HG03196 (cell line): ENCODE results near the gene MBD6.
"Not testable (repeated sequence)": the region's sequence is repeated elsewhere in the genome, so short reads cannot be mapped to it uniquely, and the experiment has no call there.

Source experiments
- ATAC-seq: cut with Tn5 transposase; IDR thresholded peaks from one replicate; pipeline ENCODE4 v1.9.1; 2021; ENCODE audit not compliant: unreplicated experiment

MBD6 gene

DNA sequence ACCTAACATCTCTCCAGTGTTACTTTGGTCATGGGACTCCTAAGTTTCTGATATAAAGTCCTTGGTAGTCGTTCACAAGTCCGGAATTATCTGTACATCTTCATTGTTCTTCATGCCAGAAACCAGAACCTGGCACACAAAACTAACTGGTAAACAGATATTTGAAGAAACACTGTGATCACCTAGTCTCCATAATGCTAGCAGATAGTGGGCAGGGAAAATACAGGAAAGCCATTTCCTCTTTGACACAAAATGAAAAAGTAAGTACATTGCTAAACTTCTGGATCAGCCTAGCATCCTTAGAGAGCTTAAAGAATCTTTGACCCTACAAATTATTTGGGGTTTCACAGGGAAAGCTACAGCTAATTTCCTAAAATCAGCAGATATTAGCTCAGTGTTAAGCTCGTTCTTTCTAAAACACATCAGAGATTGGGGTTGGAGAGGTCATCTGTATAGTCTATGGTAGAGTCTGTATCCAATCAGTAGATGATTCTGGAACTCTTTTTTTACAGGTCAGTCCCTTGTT lies 7.2 kb upstream of the MBD6 start:
- ATAC-seq, result no peak

DNA sequence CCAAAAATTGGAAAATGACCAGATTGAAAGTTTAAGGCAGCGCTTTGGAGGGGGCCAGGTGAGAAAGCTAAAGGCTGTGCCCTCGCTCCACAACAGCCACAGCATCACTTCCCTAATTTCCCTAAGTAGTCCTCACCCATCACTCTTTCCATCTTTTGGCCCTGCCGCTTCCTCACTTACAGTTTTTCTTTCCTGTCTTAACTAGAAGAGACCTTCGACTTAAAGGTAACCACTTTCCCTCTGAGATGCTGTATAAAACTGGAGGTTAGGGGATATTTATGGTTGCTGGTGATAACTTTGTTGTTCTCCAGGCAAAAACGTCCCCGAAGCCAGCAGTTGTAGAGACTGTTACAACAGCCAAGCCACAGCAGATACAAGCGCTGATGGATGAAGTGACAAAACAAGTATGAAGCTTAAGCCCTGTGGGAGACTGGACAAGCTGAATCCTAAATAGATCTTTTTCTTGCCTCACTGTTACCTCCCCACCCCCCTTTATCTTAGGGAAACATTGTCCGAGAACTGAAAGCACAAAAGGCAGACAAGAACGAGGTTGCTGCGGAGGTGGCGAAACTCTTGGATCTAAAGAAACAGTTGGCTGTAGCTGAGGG lies 6.6 kb upstream of the MBD6 start:
- no peak for ATAC-seq

DNA sequence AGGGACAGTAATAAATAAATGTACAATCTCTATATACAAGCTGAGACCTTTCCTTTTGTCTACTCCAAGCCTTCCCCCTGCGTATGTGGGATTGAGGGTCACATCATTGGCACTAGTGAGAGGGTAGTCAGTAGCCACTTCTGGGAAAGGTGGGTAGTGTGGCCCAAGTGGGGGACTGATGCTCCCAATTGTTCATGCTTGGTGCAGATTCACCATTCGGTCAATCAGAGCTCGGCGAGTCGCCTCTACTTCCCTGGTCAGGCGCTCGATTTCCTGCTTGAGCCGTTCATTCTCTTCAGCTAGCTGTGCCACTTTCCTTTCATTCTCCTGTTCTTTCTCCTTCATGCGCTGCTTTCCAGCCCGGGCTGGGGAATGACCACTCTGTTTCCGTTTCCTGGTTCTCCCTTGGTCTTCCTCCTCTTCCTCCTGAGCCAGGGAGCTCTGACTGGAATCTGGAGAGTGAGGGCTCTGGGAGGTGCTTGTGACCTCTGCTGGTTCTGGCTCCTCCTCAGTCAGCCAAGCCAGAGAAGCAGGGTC lies 5.9 kb upstream of the MBD6 start:
- no peak for ATAC-seq

DNA sequence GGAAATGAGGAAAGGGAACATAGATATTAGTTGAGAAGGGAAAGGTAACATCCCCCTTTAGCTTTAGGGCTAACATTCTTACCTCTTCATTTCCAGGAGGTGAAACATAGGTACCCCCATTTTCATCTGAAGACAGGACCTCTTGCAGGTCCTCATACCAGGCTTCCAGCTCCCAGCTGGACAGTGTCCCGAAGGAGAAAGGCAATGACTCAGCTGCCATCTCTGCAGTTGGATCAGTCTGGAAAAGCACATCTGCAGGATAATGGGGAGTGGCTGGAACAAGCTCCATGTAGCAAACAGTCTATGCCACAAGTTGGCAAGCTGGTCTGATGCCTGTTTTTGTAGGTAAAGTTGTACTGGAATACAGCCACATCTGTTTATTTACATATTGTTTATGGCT lies 5.4 kb upstream of the MBD6 start:
- ATAC-seq, result no peak

DNA sequence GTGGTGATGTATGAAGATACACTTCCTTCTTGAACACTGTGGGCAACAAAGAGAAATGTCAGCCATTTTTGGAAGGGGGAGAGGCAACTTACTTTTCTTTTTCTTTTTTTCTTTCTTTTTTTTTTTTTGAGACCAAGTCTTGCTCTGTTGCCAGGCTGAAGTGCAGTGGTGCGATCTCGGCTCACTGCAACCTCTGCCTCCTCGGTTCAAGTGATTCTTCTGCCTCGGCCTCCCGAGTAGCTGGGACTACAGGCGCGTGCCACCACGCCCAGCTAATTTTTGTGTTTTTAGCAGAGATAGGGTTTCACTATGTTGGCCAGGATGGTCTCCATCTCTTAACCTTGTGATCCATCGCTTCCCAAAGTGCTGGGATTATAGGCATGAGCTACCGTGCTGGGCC lies 4.9 kb upstream of the MBD6 start:
- ATAC-seq, result not testable (repeated sequence)

DNA sequence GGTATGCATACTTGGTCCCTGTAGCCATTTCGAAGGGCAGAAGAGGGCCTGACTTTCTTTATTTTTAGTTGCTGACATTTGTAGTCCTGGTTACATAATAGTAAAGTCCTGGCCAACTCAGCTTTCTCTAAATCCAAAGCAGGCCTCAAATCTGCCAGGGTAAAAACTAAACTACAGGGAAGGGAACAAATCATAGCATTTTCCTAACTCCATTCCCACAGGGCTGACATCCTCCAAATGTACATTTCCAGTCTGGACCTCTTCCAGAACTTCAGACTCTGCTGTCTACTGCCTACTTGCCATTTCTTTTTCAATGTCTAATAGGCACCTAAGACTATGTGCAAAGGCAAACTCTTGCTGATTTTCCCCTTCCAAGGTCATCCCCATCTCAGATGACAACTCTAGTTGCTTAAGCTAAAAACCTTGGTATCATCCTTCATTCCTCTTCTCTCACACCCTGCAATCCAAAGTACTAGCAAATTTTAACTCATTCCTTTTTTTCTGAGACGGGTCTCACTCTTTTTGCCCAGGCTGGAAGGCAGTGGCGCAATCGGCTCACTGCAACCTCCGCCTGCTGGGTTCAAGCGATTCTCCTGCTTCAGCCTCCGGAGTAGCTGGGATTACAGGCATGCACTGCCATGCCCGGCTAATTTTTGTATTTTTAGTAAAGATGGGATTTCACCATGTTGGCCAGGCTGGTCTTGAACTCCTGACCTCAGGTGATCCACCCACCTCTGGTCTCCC lies 4.3 kb upstream of the MBD6 start:
- ATAC-seq, result no peak

DNA sequence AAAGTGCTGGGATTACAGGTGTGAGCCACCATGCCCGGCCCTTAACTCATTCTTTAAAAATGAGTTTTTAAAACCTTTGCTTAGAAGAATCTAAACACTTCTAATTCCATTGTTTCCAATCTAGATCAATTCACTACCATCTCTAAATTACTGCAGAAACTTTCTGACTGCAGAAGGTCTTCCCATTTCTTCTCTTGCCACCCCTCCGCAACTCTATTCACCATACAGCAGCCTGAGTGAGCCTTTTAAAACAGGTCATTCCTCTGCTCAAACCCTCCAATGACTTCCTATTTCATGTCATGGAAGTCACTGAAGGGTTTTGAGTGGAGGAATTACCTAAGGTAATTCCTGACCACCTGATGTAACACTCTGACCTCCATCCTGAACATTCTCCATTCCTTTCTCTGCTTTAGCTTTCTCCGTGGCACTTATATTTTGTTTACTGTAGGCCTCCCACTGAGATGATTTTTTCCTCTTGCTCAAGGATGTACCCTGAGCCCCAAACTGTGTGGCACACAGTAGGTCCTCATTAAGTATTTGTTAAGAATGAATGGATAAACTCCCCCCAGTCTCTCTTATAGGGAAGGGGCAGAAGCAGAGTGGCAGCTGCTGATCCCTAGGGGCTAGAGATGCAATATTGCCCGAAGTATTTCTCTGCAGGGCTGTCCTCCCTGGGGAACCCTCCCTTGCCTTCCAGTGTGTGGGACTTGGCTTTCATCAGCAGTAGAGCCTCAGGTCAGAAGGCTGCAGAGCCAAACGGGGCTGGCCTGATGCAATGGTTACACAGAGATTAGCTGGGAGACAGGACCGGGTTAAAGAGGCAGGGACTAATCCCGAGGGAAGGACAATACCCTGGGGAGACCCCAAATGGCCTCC lies 3.5 kb upstream of the MBD6 start:
- no peak for ATAC-seq

DNA sequence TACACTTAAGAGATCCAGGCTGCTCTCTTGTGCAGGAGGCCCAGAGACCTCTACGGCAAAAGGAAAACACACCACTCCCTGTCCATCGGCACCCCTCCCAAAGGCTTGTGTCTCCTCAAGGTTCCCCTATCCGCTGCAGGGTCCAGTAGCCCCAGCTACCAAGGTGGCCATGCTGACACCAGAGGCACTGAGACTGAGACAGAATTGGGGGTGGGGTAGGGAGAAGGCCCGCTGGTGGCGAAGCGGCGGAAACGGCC lies 2.9 kb upstream of the MBD6 start:
- ATAC-seq, result no peak

DNA sequence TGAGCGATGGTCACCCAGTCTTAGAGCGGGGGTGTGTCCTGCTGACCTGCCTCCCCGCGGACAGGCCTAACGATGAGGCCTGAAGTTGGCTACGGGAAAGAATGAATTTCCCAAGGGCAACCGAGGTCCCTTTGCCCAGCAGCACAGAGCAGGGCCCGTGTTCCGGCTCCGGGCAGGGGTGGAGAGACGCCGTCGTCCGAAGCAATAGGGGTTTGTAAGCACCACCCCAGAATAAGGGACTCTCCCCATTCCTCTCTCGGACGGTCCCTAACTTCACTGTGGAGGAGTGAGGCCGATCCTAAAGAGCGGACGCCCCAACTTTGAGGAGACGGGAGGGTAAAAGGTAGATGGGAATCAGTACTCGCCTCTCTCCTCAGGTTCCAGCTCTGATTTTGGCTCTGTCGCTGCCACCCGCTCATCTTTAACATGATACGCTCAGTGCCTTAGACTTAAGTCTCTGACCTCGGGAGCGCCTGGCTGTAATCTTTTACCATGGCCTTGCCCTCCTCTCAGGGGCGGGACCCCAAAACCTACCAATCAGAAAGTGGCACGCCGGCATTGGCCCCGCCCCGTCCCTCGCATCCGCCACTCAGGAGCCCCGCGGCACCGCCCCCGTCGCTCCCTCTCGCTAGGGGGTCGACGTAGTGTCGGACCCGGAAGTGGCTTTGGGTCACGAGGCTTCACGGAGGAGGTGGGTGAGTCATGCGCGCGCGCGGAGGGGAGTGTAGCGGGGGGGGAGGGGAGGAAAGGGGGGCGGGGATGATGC lies 2.4 kb upstream of the MBD6 start, which contains the start of gene DDIT3:
Gene DDIT3, minus strand, starts transcription at position 462 of the 766 bp plus-strand sequence. CDS start 3,108 bp downstream, outside the sequence.
- ATAC-seq, result peak; percentile 65

DNA sequence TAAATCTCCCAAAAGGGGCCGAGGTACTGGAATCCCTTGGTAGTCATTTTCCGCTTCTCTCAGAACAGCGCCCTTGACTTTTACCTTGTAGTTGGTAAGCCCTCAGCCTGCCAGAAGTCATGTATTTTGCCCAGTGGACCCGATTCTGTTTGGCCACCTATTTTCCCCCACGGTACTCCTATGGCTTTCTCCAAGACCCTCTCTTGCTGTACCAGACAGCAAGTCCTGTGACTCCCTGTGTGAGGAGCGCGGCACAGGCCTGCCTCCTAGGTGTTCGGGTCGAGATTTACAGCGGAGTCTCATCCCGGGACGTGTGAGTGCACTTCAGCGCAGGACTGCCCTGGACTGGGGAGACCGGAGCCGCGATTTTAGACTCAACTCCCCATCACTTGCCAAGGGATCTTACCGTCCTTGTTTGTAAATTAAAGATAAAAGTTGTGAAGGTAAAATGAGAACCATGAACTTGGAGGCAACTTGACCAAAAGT lies 1.1 kb upstream of the MBD6 start:
- no peak for ATAC-seq

DNA sequence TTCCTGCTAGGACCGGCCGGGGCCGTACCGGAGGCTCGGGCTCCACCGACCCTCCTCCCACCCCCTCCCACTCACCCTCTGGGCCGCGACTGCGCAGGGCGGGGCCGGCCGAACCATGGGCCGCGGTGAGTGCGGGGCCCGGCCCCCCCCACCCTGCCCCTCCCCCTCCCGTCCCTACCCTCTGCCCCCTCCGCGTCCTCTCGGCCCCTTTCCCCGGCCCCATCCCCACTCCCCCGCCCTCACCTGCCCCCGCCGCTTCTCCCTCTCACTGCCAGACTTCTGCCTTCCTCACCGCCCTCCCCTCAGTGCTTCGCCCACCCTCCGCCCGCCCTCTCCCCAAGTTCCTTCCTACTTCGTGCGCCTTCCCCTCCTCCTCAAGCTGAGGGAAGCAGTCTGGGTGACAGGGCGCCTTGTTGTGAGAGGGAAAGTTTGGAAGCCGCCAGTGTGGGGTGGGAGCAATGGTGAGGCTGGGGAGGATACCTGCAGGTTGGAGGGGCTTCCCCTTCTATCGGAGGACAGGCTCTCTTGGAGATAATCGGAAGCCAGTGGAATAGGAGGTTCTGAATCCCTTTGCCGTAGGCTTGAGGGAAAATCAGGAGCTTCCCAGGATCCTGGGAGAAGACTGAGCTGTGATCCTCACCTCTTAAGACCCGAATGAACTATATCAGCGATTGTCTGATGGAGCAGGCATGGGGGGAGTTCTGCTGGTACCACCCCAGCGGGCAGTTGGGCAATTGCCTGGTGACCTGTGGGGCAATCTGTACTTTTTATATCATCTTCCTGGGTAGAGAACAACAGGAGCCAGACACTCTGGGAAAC lies 472 bp downstream of the MBD6 start:
- ATAC-seq, result no peak

DNA sequence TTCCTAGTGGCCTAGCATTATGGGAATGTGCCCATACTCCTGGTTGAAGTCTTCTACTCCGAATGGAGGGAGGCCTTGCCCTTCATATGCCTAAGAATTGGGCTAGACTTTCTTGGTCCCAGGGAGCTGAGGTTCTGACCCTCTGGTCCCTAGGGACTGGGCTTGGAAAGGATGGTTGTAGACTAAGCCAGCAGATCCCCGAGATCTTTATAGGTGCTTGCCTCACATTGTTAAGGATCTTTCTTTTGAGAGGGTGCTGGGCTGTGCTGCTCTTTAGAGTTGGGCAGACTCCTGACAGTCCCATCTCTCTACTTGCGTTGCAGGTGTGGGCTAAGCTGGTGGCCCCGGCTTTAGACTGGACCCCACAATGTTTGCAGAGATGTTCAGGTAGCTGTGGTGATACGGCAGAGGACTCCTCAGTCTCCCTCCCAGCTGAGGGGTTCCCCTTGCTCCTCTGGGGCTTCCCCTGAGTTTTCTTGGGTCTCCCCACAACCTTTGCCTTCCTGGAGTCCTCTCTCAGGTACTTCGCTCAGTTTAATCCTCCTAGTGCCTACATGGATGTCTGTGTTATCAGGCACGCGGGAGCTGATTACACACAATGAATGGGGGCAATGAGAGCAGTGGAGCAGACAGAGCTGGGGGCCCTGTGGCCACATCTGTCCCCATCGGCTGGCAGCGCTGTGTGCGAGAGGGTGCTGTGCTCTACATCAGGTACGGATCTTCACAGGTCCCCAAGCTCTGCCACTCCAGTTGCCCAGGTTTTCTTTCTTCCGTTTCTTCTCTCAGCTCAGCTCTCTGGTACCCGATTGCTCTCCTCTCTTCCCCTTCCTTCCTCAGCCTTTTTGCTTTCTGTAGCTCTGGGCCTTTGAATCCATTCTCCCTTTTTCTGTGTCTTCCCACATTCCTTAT lies 1.3 kb downstream of the MBD6 start:
- ATAC-seq, result no peak

DNA sequence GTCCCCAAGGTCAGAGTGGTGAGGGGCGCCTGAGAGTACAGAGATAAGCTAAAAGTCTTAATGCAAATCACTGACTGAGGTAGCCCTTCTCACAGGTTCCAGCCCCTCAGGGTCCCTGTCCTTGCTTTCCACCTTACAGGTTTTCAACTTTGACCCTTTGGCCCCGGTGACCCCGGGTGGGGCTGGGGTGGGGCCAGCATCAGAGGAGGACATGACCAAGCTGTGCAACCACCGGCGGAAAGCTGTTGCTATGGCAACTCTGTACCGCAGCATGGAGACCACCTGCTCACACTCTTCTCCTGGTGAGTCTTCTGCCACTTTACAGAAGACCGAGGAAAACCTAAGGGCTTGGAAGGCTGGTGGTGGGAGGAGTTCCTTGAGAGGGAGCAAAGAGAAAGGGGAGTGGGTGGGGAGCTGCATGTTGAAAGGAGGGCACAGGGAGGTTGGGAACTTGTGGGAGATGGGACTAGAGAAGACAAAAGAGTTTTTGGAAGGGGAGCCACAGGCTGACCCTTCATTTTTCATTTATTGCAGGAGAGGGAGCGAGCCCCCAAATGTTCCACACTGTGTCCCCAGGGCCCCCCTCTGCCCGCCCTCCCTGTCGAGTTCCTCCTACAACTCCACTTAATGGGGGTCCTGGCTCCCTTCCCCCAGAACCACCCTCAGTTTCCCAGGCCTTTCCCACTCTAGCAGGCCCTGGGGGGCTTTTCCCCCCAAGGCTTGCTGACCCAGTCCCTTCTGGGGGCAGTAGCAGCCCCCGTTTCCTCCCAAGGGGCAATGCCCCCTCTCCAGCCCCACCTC lies 2.4 kb downstream of the MBD6 start:
- ATAC-seq, result no peak

DNA sequence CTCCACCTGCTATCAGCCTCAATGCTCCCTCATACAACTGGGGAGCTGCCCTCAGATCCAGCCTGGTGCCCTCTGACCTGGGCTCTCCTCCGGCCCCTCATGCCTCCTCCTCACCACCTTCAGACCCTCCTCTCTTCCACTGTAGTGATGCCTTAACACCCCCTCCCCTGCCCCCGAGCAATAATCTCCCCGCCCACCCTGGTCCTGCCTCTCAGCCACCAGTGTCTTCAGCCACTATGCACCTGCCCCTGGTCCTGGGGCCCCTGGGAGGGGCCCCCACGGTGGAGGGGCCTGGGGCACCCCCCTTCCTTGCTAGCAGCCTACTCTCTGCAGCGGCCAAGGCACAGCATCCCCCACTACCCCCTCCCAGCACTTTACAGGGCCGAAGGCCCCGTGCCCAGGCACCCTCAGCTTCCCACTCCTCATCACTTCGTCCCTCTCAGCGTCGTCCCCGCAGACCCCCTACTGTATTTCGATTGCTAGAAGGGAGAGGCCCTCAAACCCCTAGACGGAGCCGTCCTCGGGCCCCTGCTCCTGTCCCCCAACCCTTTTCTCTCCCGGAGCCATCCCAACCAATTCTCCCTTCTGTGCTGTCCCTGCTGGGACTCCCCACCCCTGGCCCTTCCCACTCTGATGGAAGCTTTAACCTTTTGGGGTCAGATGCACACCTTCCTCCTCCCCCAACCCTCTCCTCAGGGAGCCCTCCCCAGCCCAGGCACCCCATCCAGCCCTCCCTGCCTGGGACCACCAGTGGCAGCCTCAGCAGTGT lies 3.2 kb downstream of the MBD6 start:
- ATAC-seq, result no peak

DNA sequence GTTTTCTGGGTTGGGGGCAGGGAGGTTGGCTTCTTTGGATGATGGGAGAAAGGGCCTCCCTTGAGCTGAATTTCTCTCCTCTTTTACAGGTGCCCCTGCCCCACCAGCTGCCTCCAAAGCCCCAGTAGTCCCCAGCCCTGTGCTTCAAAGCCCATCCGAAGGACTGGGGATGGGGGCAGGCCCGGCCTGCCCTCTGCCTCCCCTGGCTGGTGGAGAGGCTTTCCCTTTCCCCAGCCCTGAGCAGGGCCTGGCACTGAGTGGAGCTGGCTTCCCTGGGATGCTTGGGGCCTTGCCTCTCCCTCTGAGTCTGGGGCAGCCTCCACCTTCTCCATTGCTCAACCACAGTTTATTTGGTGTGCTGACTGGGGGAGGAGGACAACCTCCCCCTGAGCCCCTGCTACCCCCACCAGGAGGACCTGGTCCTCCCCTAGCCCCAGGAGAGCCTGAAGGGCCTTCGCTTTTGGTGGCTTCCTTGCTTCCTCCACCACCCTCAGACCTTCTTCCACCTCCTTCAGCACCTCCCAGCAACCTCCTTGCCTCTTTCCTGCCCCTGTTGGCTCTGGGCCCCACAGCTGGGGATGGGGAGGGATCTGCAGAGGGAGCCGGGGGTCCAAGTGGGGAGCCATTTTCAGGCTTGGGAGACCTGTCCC lies 4.0 kb downstream of the MBD6 start:
- ATAC-seq, result no peak

DNA sequence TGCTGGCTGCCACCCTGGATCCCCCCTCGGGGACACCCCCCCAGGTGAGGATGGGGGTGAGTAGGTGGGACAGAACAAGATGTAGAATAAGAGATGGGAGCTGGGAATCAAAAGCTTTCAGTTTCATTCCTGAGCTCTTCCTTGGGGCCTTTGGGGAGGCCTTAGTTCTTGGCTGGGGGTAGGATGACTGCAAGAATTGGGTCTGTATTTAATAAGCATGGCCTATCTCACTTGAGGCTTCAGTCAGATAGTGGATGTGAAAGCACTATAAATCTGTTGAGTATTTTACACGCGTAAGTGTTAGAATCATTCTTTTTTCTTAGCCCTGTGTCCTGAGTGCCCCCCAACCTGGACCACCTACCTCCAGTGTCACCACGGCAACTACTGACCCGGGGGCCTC lies 4.6 kb downstream of the MBD6 start:
- ATAC-seq, result no peak

DNA sequence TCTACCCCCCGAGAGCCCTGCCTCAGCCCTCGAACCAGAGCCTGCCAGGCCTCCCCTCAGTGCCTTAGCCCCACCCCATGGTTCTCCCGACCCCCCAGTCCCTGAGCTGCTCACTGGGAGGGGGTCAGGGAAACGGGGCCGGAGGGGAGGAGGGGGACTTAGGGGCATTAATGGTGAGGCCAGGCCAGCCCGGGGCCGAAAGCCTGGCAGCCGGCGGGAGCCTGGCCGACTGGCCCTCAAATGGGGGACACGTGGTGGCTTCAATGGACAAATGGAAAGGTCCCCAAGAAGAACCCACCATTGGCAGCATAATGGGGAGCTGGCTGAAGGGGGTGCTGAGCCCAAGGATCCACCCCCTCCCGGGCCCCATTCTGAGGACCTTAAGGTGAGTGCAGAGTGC lies 5.6 kb downstream of the MBD6 start:
- ATAC-seq, result no peak
